ENCODE data around the gene NDC1. TPM values are rescaled to one million over a fixed set of nuclear protein-coding genes. Genes with fewer than 3 reads are reported as not detected.

Gene NDC1
- total and polyA plus RNA-seq, 2 of the 4 experiments (the other 2 are of a cell fraction), result 11.8 to 33.9 TPM

GRCh38 chr1:53810497-53810896 lies 27.6 kb downstream of the NDC1 start:
- Histone ChIP-seq H3K9ac (ENCODE audit: low read depth, low read length) (no peak overlapping the region), H4K91ac (ENCODE audit: insufficient read depth, low read depth, low read length) (no peak overlapping the region), H3K4me2 (ENCODE audit: low read depth, low read length) (no peak overlapping the region), H4K8ac (ENCODE audit: low read depth in 2 of 2, low read length in 2 of 2) (no peak overlapping the region), H2BK5ac (ENCODE audit: low read depth, low read length, poor library complexity, severe bottlenecking) (no peak overlapping the region), H2BK120ac (ENCODE audit: low read depth, low read length) (no peak overlapping the region), H3K9me3 (ENCODE audit: control insufficient read depth, insufficient read depth, low read length) (no peaks in the 10 kb centered on the region; the same call in 1 of the 2 replicates), H2BK20ac (ENCODE audit: low read depth, low read length) (no peak overlapping the region), H3K27ac (ENCODE audit: insufficient read depth, low read length) (no peak overlapping the region), H3K4me3 (ENCODE audit: insufficient read depth, low read depth, low read length) (no peak overlapping the region), H3K27me3 (ENCODE audit: control insufficient read depth, insufficient read depth, low read length) (no peaks in the 10 kb centered on the region), H3K36me3 (ENCODE audit: control insufficient read depth, insufficient read depth, low read length) (peaks cover 3% of the 10 kb centered on the region; the same call in 1 of the 2 replicates), H3K23ac (ENCODE audit: low read depth, low read length) (no peak overlapping the region), H3K14ac (replicated peaks; ENCODE audit: low read depth, low read length) (no peak overlapping the region), H3K9me1 (ENCODE audit: insufficient read depth, low read length) (no peaks in the 10 kb centered on the region; the same call in 1 of the 2 replicates), H4K20me1 (ENCODE audit: insufficient read depth, low read length) (no peaks in the 10 kb centered on the region), H3K4ac (ENCODE audit: low read depth, low read length) (no peak overlapping the region), H2AK5ac (ENCODE audit: low read depth, low read length) (no peak overlapping the region), H2AK9ac (replicated peaks; ENCODE audit: low read depth, low read length, poor library complexity) (no peak overlapping the region), H3K18ac (ENCODE audit: low read depth, low read length) (no peak overlapping the region), H3K56ac (ENCODE audit: extremely low read depth, insufficient read depth, low read length) (no peak overlapping the region), H2BK15ac (ENCODE audit: low read depth, low read length) (no peak overlapping the region), H4K5ac (ENCODE audit: low read depth, low read length) (no peak overlapping the region), H3K79me1 (ENCODE audit: low read depth in 1 of 2, low read length in 2 of 2) (peaks cover 17 to 21% of the 10 kb centered on the region in 2 experiments; a peak in 3 of 4 replicates), H3K4me1 (ENCODE audit: control insufficient read depth, insufficient read depth, low read length) (peaks cover 6% of the 10 kb centered on the region; the same call in 1 of the 2 replicates), H2AFZ (replicated peaks; ENCODE audit: low read length, poor library complexity) (no peak overlapping the region)
- TF ChIP-seq RCOR1 (IDR thresholded peaks at IDR 0.05; ENCODE audit: insufficient replicate concordance, low read length) (no peak), MAZ (IDR thresholded peaks at IDR 0.05; ENCODE audit: borderline replicate concordance, low read depth, low read length) (no peak), POLR2A (IDR thresholded peaks at IDR 0.05; ENCODE audit: low read depth, low read length) (no peak), NFE2L2 (IDR thresholded peaks at IDR 0.05; ENCODE audit: low read depth, low read length) (no peak), RAD21 (IDR thresholded peaks at IDR 0.05; ENCODE audit: low read length) (no peak), CHD1 (IDR thresholded peaks at IDR 0.05; ENCODE audit: low read depth, low read length) (no peak), ELK1 (IDR thresholded peaks at IDR 0.05; ENCODE audit: borderline replicate concordance, low read depth, low read length) (no peak), BHLHE40 (IDR thresholded peaks at IDR 0.05; ENCODE audit: low read depth, low read length) (no peak), SMC3 (IDR thresholded peaks at IDR 0.05; ENCODE audit: low read depth, low read length) (no peak), CTCF (conservative IDR thresholded peaks at IDR 0.05; ENCODE audit: low read depth, low read length) (no peak), MAFK (IDR thresholded peaks at IDR 0.05; ENCODE audit: low read depth, low read length) (no peak), MXI1 (IDR thresholded peaks at IDR 0.05; ENCODE audit: borderline replicate concordance, low read depth, low read length) (no peak), RFX5 (IDR thresholded peaks at IDR 0.05; ENCODE audit: low read depth, low read length) (no peak), USF2 (IDR thresholded peaks at IDR 0.05; ENCODE audit: low read depth, low read length) (no peak), CEBPB (IDR thresholded peaks at IDR 0.05; ENCODE audit: low read depth, low read length) (no peak)
- in situ Hi-C loops (cut with MboI; ENCODE audit: low sequenced_read_pairs), result no loop called here
- WGBS, 2 experiments (ENCODE audit: extremely low coverage in 2 of 2, insufficient read length in 1 of 2), result no CpG with 5 or more reads among the region's 2 CpGs
- no TSS peak for BruUV-seq (replicated peaks)
- ChIA-PET CTCF (interaction anchor here (1.5 kb wide), 1 partner anchor 16 kb away, joined by 4 read pairs; no protein-coding TSS in a partner anchor), POLR2A (ENCODE audit: unreplicated experiment) (no interaction called here)
- intact Hi-C loops (cut with micrococcal nuclease), result no loop called here
- dilution Hi-C loops (cut with HindIII; ENCODE audit: low sequenced_read_pairs, unreplicated experiment), result no loop called here
- DNase-seq (no peak), ATAC-seq (ENCODE audit: low read depth) (no peak)

Data from IMR-90 (cell line).